ENCODE data around the gene FBXW11.
A peak's percentile ranks its signal among the peaks of the same experiment; 100 is the strongest.

DNA sequence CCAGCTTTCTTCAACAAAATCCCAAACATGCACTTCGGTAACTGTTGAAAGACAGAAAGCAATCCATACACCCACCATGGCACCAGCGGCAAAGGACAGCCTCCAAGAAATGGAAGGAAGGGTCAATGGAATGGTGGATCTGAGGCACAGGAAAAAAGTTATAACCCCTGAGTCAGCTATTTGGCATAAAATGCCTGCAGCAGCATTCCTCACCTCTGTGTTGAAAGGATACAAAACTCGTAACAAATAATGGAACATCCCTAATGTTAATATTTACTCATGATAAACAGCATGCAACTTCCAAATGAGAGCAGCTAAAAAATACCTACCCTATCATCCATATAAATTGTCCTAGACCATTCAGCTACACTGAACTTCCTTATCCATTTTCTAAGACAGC lies 9.4 kb downstream of the FBXW11 start:
- TF ChIP-seq, protein P1, sequence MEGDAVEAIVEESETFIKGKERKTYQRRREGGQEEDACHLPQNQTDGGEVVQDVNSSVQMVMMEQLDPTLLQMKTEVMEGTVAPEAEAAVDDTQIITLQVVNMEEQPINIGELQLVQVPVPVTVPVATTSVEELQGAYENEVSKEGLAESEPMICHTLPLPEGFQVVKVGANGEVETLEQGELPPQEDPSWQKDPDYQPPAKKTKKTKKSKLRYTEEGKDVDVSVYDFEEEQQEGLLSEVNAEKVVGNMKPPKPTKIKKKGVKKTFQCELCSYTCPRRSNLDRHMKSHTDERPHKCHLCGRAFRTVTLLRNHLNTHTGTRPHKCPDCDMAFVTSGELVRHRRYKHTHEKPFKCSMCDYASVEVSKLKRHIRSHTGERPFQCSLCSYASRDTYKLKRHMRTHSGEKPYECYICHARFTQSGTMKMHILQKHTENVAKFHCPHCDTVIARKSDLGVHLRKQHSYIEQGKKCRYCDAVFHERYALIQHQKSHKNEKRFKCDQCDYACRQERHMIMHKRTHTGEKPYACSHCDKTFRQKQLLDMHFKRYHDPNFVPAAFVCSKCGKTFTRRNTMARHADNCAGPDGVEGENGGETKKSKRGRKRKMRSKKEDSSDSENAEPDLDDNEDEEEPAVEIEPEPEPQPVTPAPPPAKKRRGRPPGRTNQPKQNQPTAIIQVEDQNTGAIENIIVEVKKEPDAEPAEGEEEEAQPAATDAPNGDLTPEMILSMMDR (IDR thresholded peaks at IDR 0.05) = no peak
- TF ChIP-seq POLR2AphosphoS5 (IDR thresholded peaks at IDR 0.05) = peak; percentile 29
